GM06990 (cell line): ENCODE measurements around the gene PPARGC1A.

Experiments
- DNase-seq: peaks from one replicate; pipeline ENCODE4 v3.0.0-alpha.2; 2011; ENCODE audit not compliant: insufficient read length; ENCODE audit errors: extremely low read depth
- H3K27me3 ChIP-seq: replicated peaks from 2 replicates; pipeline ENCODE4 v1.6.0; 2011; ENCODE audit warnings: low read length; ENCODE audit not compliant: control insufficient read depth, insufficient read depth
- H3K36me3 ChIP-seq: 2 replicates; pipeline ENCODE4 v1.5.1; 2011; ENCODE audit warnings: low read length; ENCODE audit not compliant: control insufficient read depth, insufficient read depth
- H3K4me3 ChIP-seq: replicated peaks from 2 replicates; pipeline ENCODE4 v1.5.1; 2011; ENCODE audit warnings: low read depth, mild to moderate bottlenecking, control low read depth, low read length
- CTCF ChIP-seq: IDR thresholded peaks from 2 replicates; pipeline ENCODE4 v1.5.1; 2011; ENCODE audit warnings: low read length, control low read depth, mild to moderate bottlenecking, inconsistent platforms; ENCODE audit not compliant: insufficient read depth, poor library complexity, severe bottlenecking

The PPARGC1A gene

GRCh38 chr4:23856630-23857029 lies 33.2 kb downstream of the PPARGC1A start:
- no peak for TF ChIP-seq CTCF
- H3K4me3 ChIP-seq: no peak overlapping the region
- no peak for DNase-seq
- no peaks in the 10 kb centered on the region for H3K36me3 ChIP-seq
- H3K27me3 ChIP-seq: no peaks in the 10 kb centered on the region

GRCh38 chr4:23855912-23856605 lies 33.8 kb downstream of the PPARGC1A start:
- Histone ChIP-seq H3K4me3 (no peak overlapping the region), H3K36me3 (no peaks in the 10 kb centered on the region), H3K27me3 (no peaks in the 10 kb centered on the region)
- DNase-seq: no peak
- no peak for TF ChIP-seq CTCF

GRCh38 chr4:23853986-23854660 lies 35.7 kb downstream of the PPARGC1A start:
- no peaks in the 10 kb centered on the region for H3K36me3 ChIP-seq
- DNase-seq: no peak
- no peak overlapping the region for H3K4me3 ChIP-seq
- no peak for TF ChIP-seq CTCF
- H3K27me3 ChIP-seq: no peaks in the 10 kb centered on the region

GRCh38 chr4:23851464-23851863 lies 38.4 kb downstream of the PPARGC1A start:
- Histone ChIP-seq H3K4me3 (no peak overlapping the region), H3K36me3 (no peaks in the 10 kb centered on the region), H3K27me3 (no peaks in the 10 kb centered on the region)
- DNase-seq: no peak
- no peak for TF ChIP-seq CTCF

- no peak for DNase-seq
- Histone ChIP-seq H3K27me3 (no peaks in the 10 kb centered on the region), H3K36me3 (no peaks in the 10 kb centered on the region), H3K4me3 (no peak overlapping the region)
- no peak for TF ChIP-seq CTCF
Measured at GRCh38 chr4:23847158-23847557, 42.7 kb downstream of the PPARGC1A start.
